GM12892 (cell line): ENCODE data around the gene DNAH2.

Experiments used
- POLR2A ChIP-seq: IDR thresholded peaks from 2 replicates; pipeline ENCODE4 v1.6.1; 2011; ENCODE audit warnings: low read depth, low read length, control low read depth
- POLR2AphosphoS5 ChIP-seq: IDR thresholded peaks from 2 replicates; pipeline ENCODE4 v1.6.1; 2011; ENCODE audit warnings: low read depth, low read length, control low read depth
- TAF1 ChIP-seq: IDR thresholded peaks from 2 replicates; pipeline ENCODE4 v1.6.1; 2011; ENCODE audit warnings: low read depth, mild to moderate bottlenecking, control low read depth, low read length, borderline replicate concordance

DNA sequence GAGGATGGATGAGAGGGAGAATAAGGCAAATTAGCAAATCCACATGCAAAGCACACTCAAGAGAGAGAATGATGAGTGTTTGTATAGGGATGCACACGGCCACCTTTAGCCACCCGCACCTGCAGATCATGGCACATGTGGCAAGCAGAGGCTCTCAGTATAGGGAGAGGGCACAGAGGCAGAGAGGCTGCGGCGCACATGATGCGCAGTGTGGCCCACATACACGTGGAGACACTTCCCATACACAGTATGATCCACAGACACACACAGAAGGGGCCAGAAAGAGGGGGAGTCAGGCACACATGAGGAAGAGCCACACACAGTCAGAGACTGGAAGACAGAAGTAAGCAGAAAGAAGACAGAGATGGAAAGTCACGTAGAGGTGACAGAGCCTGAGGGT, 164.5 kb downstream of the DNAH2 start:
- no peak for TF ChIP-seq POLR2A
- TF ChIP-seq POLR2AphosphoS5: no peak
- no peak for TF ChIP-seq TAF1
